Measurements from ENCODE around the gene EEF1A2. TPM values are rescaled to one million over a fixed set of nuclear protein-coding genes. Genes with fewer than 3 reads are reported as not detected.

The EEF1A2 gene
- total RNA-seq, 2 experiments from 2014 or later, result 1.1 to 1.7 TPM

DNA sequence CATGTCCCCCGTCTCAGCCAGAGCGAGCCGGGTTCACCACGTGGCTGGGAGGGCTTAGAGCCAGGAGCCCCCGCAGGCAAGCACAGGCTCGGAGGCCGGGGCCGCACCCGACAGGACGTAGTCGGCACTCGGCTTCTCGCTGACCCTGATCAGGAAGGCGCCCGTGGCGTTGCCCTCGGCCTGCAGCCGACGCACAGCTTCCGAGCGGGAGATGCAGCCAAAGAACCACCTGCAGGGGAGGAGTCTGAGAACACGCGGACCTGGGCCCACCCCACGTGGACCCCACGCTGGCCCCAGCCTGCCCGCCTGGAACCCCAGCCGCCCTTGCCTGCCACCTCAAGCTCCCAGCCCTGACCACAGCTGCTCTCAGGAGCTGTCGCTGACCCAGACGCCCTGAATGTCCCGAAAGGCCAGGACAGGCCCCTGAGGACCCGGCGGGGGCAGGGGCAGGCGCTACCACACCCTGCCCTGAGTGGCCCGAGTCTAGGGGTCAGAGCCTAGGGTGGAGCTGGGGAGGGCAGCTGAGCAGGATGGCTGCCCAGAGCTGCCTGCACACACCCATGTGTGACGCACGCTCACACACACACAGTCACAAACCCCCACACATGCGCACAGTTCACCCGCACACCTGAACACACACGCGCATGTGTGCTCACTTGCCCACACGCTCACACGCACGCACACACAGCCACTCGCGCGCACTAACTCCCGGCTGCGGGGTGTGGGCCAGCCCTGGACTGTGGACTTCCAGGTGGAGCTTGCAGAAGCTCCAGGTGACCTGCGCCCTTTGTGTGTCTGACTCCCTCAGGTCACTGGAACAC is 36.2 kb upstream of the EEF1A2 start:
- CTCF ChIA-PET, result interaction anchor here (1.0 kb wide), 1 partner anchor 93 kb away, joined by 3 read pairs; no protein-coding TSS in a partner anchor
- intact Hi-C loops (cut with micrococcal nuclease), result loop anchor here (5.0 to 10.0 kb wide), 6 partner anchors 102 to 530 kb away; partner anchors contain the start of genes PRPF6, TCEA2, TNFRSF6B and UCKL1
- POLR2A ChIA-PET, result interaction anchor here (5.8 kb wide), 1 partner anchor 13 kb away, joined by 55 read pairs; the partner anchor contains the start of gene PPDPF

DNA sequence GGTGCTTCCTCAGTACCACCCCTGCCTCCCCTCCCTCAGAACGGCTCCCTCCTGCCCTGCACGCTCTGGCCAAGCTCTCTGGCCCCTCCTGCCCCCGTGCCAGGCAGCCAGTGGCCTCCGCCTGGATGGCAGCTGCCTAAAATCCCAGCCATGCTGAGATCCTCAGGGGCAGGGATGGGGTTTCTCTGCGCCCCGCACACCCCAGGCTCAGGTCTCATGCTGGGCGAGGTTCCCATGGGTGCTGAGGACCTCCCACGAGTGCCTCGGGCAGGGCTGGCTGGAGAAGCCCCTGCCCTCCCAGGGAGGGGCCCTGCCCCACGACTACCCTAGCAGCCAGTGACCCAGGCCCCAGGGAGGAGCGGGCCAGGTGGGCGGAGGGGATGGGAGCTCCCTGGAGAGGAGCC is 35.5 kb upstream of the EEF1A2 start:
- intact Hi-C loops (cut with micrococcal nuclease), result loop anchor here (10.0 kb wide), 1 partner anchor 530 kb away; the partner anchor contains the start of gene TCEA2
- POLR2A ChIA-PET, result interaction anchor here (5.8 kb wide), 1 partner anchor 13 kb away, joined by 55 read pairs; the partner anchor contains the start of gene PPDPF
- no peaks in the 10 kb centered on the region for H3K9me3 Mint-ChIP-seq
- H3K27me3 Mint-ChIP-seq, result no peaks in the 10 kb centered on the region
- no peak for DNase-seq
- H3K4me3 Mint-ChIP-seq, result no peak overlapping the region
- H3K27ac Mint-ChIP-seq, result no peak overlapping the region
- peaks cover 12% of the 10 kb centered on the region for H3K4me1 Mint-ChIP-seq (ENCODE audit: low read depth)
- CTCF ChIA-PET, result no interaction called here
- no peaks in the 10 kb centered on the region for H3K36me3 Mint-ChIP-seq

More for the DNA sequence above, 36.2 kb upstream of the EEF1A2 start:
- DNase-seq, result no peak
- Mint-ChIP-seq H3K4me3 (no peak overlapping the region), H3K4me1 (ENCODE audit: low read depth) (peaks cover 12% of the 10 kb centered on the region), H3K9me3 (no peaks in the 10 kb centered on the region), H3K27ac (no peak overlapping the region), H3K27me3 (no peaks in the 10 kb centered on the region), H3K36me3 (no peaks in the 10 kb centered on the region)

DNA sequence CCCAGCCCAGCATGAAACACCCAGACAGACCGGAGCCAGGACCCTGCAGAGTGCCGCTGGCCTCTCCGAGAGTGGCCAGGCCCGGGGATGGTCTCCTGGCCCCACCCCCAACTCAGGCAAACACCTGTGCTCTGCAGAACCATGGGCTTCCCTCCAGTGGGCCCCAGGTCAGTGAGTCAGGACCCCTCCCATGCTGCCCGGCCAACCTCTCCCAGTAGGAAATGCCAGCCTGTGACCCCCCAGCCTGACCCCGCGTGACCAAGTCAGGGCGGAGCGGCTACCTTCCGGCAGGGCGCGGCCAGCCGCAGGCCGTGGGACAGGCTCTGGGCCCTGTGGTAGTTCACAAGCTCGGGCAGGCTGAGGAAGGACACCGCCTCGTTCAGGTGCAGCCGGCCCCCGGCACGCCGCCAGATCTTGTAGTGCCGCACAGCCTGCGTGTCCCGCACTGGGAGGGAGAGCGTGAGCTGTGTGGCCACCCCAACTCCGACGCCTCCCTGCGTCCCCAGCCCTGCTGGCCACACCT is 35.0 kb upstream of the EEF1A2 start:
- intact Hi-C loops (cut with micrococcal nuclease), result loop anchor here (10.0 kb wide), 1 partner anchor 531 kb away; the partner anchor contains the start of gene TCEA2
- no peak for DNase-seq
- ChIA-PET CTCF (no interaction called here), POLR2A (interaction anchor here (5.8 kb wide), 1 partner anchor 12 kb away, joined by 55 read pairs; the partner anchor contains the start of gene PPDPF)
- Mint-ChIP-seq H3K27ac (no peak overlapping the region), H3K27me3 (no peaks in the 10 kb centered on the region), H3K9me3 (no peaks in the 10 kb centered on the region), H3K4me3 (no peak overlapping the region), H3K4me1 (ENCODE audit: low read depth) (peaks cover 15% of the 10 kb centered on the region), H3K36me3 (no peaks in the 10 kb centered on the region)

DNA sequence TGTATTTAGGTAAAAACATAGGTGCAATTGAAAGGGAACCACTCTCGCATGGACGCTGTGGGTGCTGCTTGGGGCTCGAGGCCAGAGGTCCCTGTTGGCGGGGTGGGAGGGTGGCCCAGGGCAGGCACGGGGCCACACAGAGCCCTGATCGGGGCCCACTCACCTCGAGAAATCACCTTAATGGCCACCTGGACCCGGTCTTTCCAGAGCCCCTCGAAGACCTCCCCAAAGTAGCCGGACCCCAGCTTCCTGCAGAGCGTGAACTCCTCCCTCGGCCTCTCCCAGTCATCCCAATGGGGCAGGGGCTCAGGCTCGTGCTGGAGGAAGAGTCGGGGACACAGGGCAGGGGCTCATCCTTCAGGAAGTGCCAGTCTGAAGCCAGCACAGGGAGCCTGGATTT is 34.5 kb upstream of the EEF1A2 start:
- POLR2A ChIA-PET, result no interaction called here
- no peaks in the 10 kb centered on the region for H3K9me3 Mint-ChIP-seq
- H3K4me1 Mint-ChIP-seq (ENCODE audit: low read depth), result peaks cover 20% of the 10 kb centered on the region
- intact Hi-C loops (cut with micrococcal nuclease), result loop anchor here (10.0 kb wide), 1 partner anchor 531 kb away; the partner anchor contains the start of gene TCEA2
- CTCF ChIA-PET, result no interaction called here
- no peak for DNase-seq
- no peaks in the 10 kb centered on the region for H3K36me3 Mint-ChIP-seq
- H3K27me3 Mint-ChIP-seq, result no peaks in the 10 kb centered on the region
- H3K4me3 Mint-ChIP-seq, result no peak overlapping the region
- H3K27ac Mint-ChIP-seq, result no peak overlapping the region

DNA sequence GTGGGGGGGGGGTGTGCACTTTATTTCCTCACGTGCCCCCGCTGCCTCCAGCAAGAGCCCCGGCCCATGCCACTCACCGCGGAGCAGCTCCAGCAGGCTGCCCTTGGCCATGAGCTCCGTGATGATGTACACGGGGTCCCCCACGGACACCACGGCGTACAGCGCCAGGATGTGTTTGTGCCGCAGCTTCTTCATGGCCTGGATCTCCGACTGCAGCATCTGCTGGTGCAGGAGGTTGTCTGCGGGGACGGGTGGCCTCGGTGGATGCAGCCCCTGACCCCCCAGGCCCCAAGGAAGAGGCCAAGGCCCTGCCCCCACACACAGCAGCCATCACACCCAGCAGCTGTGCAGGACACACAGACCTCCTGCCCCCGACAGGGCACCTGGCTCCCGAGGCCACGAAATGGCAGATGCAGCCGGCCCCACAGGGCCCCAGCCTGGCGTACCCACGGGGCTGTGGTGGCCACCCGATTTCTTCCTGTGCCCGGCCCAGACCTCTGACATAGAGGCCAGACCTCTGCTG is 33.6 kb upstream of the EEF1A2 start:
- ChIA-PET POLR2A (no interaction called here), CTCF (no interaction called here)
- no peaks in the 10 kb centered on the region for H3K36me3 Mint-ChIP-seq
- no peaks in the 10 kb centered on the region for H3K27me3 Mint-ChIP-seq
- H3K4me3 Mint-ChIP-seq, result no peak overlapping the region
- H3K9me3 Mint-ChIP-seq, result no peaks in the 10 kb centered on the region
- no peak for DNase-seq
- intact Hi-C loops (cut with micrococcal nuclease), result loop anchor here (10.0 kb wide), 1 partner anchor 532 kb away; the partner anchor contains the start of gene TCEA2
- peaks cover 22% of the 10 kb centered on the region for H3K4me1 Mint-ChIP-seq (ENCODE audit: low read depth)
- no peak overlapping the region for H3K27ac Mint-ChIP-seq

DNA sequence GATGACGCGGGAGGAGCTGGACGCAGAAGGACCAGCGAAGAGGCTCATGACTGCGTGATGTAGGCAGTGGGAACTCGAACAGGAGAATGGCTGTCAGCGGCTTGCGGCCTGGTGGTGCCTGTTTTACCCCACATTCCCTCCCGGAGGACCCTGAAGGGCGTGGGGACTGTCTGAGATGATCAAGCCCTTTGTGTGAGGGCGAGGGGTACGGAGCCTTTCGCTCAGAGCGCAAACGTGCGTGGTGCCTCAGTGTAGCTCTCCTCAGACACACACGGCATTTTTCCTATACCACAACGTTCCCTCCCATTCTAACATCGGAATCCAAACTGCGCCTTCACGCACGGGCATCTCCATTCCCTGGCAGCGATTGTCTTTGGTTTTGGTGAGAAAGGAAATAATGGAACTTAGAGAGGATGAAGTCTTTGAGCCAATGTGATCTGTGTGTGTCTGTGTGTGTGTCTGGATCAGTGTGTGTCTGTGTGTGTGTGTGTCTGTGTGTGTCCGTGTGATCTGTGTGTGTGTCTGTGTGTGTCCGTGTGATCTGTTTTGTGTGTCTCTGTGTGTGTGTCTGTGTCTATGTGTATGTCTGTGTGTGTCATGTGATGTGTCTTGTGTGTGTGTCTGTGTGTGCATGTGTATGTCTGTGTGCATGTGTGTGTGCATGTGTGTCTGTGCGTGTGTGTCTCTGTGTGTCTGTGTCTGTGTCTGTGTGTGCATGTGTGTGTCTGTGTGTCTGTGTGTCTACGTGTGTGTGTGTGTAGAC is 33.0 kb upstream of the EEF1A2 start:
- CTCF ChIA-PET, result no interaction called here
- peaks cover 22% of the 10 kb centered on the region for H3K4me1 Mint-ChIP-seq (ENCODE audit: low read depth)
- POLR2A ChIA-PET, result no interaction called here
- no peaks in the 10 kb centered on the region for H3K9me3 Mint-ChIP-seq
- intact Hi-C loops (cut with micrococcal nuclease), result loop anchor here (10.0 kb wide), 1 partner anchor 533 kb away; the partner anchor contains the start of gene TCEA2
- no peak overlapping the region for H3K27ac Mint-ChIP-seq
- no peaks in the 10 kb centered on the region for H3K27me3 Mint-ChIP-seq
- H3K4me3 Mint-ChIP-seq, result no peak overlapping the region
- H3K36me3 Mint-ChIP-seq, result no peaks in the 10 kb centered on the region
- no peak for DNase-seq

DNA sequence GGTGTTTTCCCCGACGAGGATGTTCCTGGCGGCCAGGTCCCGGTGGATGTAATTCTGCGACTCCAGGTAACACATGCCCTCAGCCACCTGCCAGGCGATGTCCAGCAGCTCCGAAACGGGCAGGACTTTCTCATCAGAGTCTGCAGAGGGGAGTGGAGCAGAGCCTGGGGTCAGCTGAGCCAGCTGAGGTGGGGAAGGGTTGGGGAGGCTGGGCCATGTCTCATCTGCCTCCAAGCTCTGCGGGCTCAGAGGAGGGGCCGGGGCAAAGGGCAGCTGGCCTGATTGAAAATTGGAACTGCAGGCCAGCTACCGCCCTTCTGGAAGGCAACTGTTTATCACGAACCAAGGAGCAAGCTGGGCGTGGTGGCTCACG is 31.9 kb upstream of the EEF1A2 start:
- Mint-ChIP-seq H3K27me3 (no peaks in the 10 kb centered on the region), H3K4me1 (ENCODE audit: low read depth) (peaks cover 17% of the 10 kb centered on the region), H3K27ac (no peak overlapping the region), H3K36me3 (no peaks in the 10 kb centered on the region), H3K4me3 (no peak overlapping the region), H3K9me3 (no peaks in the 10 kb centered on the region)
- POLR2A ChIA-PET, result no interaction called here
- DNase-seq, result no peak
- intact Hi-C loops (cut with micrococcal nuclease), result loop anchor here (10.0 kb wide), 1 partner anchor 534 kb away; the partner anchor contains the start of gene TCEA2
- CTCF ChIA-PET, result no interaction called here

DNA sequence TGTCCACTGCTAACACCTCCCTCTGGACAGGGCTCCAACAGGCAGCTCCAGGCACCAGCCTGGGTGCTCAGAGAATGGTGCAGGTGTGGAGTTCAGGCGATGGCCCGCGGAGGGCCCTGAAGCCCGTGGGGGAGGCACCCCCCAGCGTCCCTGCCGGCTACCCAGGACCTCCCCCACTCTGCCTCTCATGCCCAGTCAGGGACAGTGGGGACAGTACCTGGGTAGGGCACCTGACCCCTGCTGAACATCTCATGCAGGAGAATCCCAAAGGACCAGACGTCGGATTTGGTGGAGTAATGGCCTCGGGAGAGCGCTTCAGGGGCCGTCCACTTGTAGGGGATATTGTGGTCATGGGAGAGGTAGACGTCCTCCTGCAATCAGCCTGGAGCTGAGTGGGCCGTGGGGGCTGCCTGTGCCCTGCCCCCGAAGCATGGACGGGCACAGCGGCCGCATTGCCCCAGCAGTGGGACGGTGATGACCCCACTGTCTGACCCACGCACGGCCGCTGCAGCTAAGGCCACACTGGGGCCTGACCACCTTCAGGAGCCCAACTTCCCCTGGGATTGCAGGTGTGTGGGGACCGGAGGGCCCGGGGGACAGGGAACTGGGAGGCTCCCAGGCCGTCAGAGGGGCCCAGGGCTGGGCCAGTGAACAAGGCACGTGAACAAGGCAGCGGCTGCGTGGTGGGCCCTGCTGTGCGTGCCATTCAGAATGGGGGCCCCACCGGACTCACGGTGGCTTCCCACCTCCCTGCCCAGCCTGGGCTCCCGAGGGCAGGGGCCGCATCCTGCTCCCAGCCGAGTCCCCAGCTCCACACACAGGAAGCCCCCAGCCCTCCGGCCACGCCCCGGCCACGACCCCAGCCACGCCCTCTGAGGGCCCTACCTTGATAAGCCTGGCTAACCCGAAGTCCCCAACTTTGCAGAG is 31.2 kb upstream of the EEF1A2 start:
- Mint-ChIP-seq H3K9me3 (no peaks in the 10 kb centered on the region), H3K27me3 (no peaks in the 10 kb centered on the region), H3K27ac (no peak overlapping the region), H3K4me3 (no peak overlapping the region), H3K36me3 (no peaks in the 10 kb centered on the region), H3K4me1 (ENCODE audit: low read depth) (peaks cover 17% of the 10 kb centered on the region)
- DNase-seq, result no peak
- ChIA-PET CTCF (interaction anchor here (0.6 kb wide), 1 partner anchor 88 kb away, joined by 3 read pairs; no protein-coding TSS in a partner anchor), POLR2A (interaction anchor here (2.0 to 2.1 kb wide), 2 partner anchors 8 to 9 kb away, joined by 8 to 12 read pairs; partner anchors contain the start of genes PPDPF and PTK6)
- intact Hi-C loops (cut with micrococcal nuclease), result loop anchor here (10.0 kb wide), 1 partner anchor 535 kb away; the partner anchor contains the start of gene TCEA2

DNA sequence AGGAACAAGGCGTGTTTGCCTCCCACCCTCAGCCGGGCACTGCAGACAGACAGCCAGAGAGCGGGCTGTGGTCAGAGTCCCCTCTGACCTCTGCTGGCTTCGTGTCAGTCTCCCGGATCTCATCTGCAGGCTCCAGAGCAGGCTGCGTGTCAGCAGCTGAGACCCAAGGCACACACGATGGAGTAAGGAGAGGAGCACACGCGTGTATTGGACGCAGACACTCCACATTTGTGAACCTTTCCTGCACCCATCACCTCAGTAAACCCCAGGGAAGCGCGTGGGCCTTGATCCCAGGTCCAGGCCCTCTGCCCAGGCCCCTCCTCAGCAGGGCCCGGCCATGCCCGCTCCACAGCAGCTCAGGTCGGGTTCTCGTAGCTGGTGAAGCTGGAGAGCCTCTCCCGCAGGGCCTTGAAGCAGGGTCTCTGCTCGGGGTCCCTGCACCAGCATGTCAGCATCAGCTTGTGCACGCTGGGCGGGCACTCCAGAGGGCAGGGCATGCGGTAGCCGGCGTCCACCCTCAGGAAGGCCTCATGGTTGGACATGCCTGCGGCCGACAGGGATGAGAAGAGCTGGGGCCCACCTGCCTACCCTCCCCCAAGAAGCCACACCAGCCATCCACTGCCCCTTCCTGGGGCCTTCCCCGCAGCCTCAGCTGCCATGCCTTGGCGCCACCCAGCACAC is 30.4 kb upstream of the EEF1A2 start:
- CTCF ChIA-PET, result interaction anchor here (0.6 to 1.4 kb wide), 5 partner anchors 8 to 444 kb away, joined by 3 to 9 read pairs (median 4); partner anchors contain the start of gene PTK6
- peaks cover 18% of the 10 kb centered on the region for H3K4me1 Mint-ChIP-seq (ENCODE audit: low read depth)
- POLR2A ChIA-PET, result interaction anchor here (2.0 to 2.1 kb wide), 2 partner anchors 9 kb away, joined by 8 to 12 read pairs; partner anchors contain the start of genes PPDPF and PTK6
- intact Hi-C loops (cut with micrococcal nuclease), result no loop called here
- no peaks in the 10 kb centered on the region for H3K36me3 Mint-ChIP-seq
- H3K4me3 Mint-ChIP-seq, result no peak overlapping the region
- DNase-seq, result no peak
- peaks cover 1% of the 10 kb centered on the region for H3K9me3 Mint-ChIP-seq
- H3K27me3 Mint-ChIP-seq, result no peaks in the 10 kb centered on the region
- H3K27ac Mint-ChIP-seq, result no peak overlapping the region

DNA sequence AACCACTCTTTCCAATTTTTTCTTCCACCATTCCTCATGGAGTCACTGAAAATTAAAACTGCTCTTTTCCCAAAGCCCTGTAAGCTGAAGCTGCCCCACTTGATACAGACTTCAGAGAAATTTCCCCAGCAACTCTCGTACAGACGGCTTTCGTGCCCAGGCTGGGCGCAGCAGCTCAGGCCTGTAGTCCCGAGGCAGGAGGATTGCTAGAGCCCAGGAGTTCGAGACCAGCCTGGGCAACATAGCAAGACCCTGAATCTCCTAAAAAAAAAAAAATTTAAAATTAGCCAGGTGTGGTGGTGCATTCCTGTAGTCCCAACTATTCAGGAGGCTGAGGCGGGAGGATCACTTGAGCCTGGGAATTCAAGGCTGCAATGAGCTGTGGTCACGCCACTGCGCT is 28.3 kb upstream of the EEF1A2 start:
- no peak overlapping the region for H3K4me3 Mint-ChIP-seq
- H3K27ac Mint-ChIP-seq, result no peak overlapping the region
- no peak for DNase-seq
- CTCF ChIA-PET, result interaction anchor here (0.7 to 1.4 kb wide), 2 partner anchors 19 to 33 kb away, joined by 3 read pairs; no protein-coding TSS in a partner anchor
- peaks cover 30% of the 10 kb centered on the region for H3K4me1 Mint-ChIP-seq (ENCODE audit: low read depth)
- H3K36me3 Mint-ChIP-seq, result peaks cover 16% of the 10 kb centered on the region
- intact Hi-C loops (cut with micrococcal nuclease), result no loop called here
- peaks cover 13% of the 10 kb centered on the region for H3K9me3 Mint-ChIP-seq
- no peaks in the 10 kb centered on the region for H3K27me3 Mint-ChIP-seq
- POLR2A ChIA-PET, result no interaction called here
